Measurements from ENCODE around the gene DEFB108B.
"Not testable (repeated sequence)": the region's sequence is repeated elsewhere in the genome, so short reads cannot be mapped to it uniquely, and the experiment has no call there.

The DEFB108B gene

GRCh38 chr11:71832811-71833210 is at the start of gene DEFB108B:
Gene DEFB108B, plus strand, starts transcription at chr11:71833200. Its CDS starts 0 bp downstream, at chr11:71833200.
- not testable (repeated sequence) for DNase-seq

GRCh38 chr11:71786114-71786847 is 46.7 kb upstream of the DEFB108B start:
- DNase-seq: peak; percentile 93 to 95

- DNase-seq: not testable (repeated sequence)
Observed at GRCh38 chr11:71786848-71787097, 46.2 kb upstream of the DEFB108B start.

GRCh38 chr11:71787098-71787823 is 45.7 kb upstream of the DEFB108B start:
- peak; percentile 98 to 100 for DNase-seq

- DNase-seq: peak; percentile 34 to 40
Observed at GRCh38 chr11:71787824-71788454, 45.1 kb upstream of the DEFB108B start.

GRCh38 chr11:71789444-71790196 is 43.4 kb upstream of the DEFB108B start:
- not testable (repeated sequence) for DNase-seq

- DNase-seq: not testable (repeated sequence)
Observed at GRCh38 chr11:71791111-71791510, 41.9 kb upstream of the DEFB108B start.

- DNase-seq: peak in 1 of 2 experiments; percentile 16
Observed at GRCh38 chr11:71792621-71793235, 40.3 kb upstream of the DEFB108B start.

- not testable (repeated sequence) for DNase-seq
Observed at GRCh38 chr11:71794386-71795040, 38.5 kb upstream of the DEFB108B start.

GRCh38 chr11:71795236-71795635 is 37.8 kb upstream of the DEFB108B start:
- DNase-seq: not testable (repeated sequence)

- not testable (repeated sequence) for DNase-seq
Observed at GRCh38 chr11:71796016-71796415, 37.0 kb upstream of the DEFB108B start.

- not testable (repeated sequence) for DNase-seq
Observed at GRCh38 chr11:71796781-71797180, 36.2 kb upstream of the DEFB108B start.

- peak in 1 of 2 experiments; percentile 15 for DNase-seq
Observed at GRCh38 chr11:71799556-71800128, 33.4 kb upstream of the DEFB108B start.

- DNase-seq: peak; percentile 86 to 89
Observed at GRCh38 chr11:71800335-71800953, 32.6 kb upstream of the DEFB108B start.

GRCh38 chr11:71801026-71801425 is 32.0 kb upstream of the DEFB108B start:
- not testable (repeated sequence) for DNase-seq

GRCh38 chr11:71802874-71803273 is 30.1 kb upstream of the DEFB108B start:
- DNase-seq: not testable (repeated sequence)

- not testable (repeated sequence) for DNase-seq
Observed at GRCh38 chr11:71804158-71804947, 28.6 kb upstream of the DEFB108B start.

- not testable (repeated sequence) for DNase-seq
Observed at GRCh38 chr11:71812529-71812928, 20.5 kb upstream of the DEFB108B start.

GRCh38 chr11:71813481-71814355 is 19.3 kb upstream of the DEFB108B start:
- DNase-seq: peak; percentile 76 to 87

All from SHP77 (cell line).